ENCODE data around the gene SMTNL2. TPM values are rescaled to one million over a fixed set of nuclear protein-coding genes. Genes with fewer than 3 reads are reported as not detected.

SMTNL2 gene
- not detected for polyA plus RNA-seq

DNA sequence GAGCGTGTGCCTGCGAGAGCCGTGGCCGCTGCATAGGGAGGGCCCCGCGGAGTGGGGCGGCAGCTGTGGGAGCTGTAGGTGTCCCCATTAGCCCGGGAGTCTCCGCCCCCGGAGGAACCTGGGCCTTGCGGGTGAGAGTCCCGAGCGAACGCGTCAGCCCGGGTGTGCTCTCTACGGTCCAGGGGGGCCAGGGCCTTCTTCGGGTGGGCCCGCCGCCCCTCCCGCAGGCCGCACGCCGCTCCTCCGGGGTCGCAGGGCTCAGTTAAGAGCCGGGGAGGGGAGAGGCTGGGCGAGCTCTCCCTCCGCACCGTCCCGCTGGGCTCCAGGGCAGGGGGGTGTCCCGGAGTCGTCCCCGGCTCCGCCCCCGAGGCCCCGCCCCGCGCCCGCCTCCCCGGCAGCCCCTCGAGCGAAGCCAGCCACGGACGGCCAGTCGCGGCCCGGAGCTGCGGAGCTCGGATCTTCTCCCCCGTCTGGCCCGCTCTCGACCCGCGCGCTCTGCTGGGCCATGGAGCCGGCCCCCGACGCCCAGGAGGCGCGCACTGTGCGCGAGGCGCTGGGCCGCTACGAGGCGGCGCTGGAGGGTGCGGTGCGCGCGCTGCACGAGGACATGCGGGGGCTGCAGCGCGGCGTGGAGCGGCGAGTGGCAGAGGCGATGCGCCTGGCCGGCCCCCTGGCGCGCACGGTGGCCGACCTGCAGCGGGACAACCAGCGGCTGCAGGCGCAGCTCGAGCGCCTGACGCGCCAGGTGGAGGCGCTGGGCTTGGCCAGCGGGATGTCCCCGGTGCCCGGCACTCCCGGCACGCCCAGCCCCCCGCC lies at the start of gene SMTNL2:
SMTNL2 (plus strand) TSS at position 429 of the 816 bp plus-strand sequence; CDS start at position 506, 77 bp downstream.
- peak within 1 kb of the TSS; percentile 7 to 91 (median 81) for H3K4me3 Mint-ChIP-seq
- no peaks in the 10 kb centered on the region for H3K9me3 Mint-ChIP-seq
- H3K36me3 Mint-ChIP-seq, result peaks cover 2% of the 10 kb centered on the region
- peaks cover 0 to 3% (median 3%) of the 10 kb centered on the region in 3 donors for H3K4me1 Mint-ChIP-seq
- peaks cover 25% of the 10 kb centered on the region for H3K27me3 Mint-ChIP-seq
- peak within 1 kb of the TSS in 1 of 3 donors; percentile 80 for H3K27ac Mint-ChIP-seq

DNA sequence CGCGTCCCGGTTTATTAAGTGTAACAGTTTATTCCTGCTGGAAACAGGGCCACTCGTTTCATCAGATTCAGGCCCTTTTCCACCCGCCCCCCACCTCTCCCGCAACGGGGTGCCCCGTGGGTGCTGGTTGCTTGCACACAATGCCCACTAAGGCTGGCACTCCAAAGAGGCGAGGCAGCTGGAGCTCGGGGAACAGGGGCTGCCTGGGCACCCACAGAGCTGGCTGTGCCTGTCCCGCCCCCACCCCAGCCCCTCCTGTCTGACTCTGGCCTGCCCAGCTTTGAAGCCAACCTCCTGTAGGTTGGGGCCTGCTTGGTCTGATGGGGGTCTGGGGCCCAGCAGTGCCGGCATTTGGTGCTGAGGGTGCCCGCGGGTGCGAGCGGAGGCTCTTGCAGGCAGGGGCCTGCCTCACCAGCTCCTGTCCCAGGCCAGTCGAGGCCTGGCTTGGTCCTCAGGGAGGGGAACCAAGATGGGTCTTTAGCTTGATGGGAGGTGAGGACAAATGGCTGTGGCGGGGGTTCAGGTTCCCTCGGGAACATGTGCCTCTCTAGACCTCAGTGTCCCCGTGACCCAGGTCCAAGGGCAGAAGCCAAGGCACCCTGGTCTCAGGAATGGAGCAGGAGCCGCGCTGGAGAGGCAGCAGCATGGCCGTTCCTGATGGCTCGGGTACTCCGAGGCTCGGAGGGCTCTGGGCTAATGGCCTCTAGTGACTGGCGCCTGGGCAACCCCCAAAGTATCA lies 49.2 kb upstream of the SMTNL2 start:
- Mint-ChIP-seq H3K36me3 (peaks cover 2% of the 10 kb centered on the region), H3K9me3 (no peaks in the 10 kb centered on the region), H3K27me3 (peaks cover 6% of the 10 kb centered on the region), H3K27ac (no peak overlapping the region), H3K4me3 (no peak overlapping the region), H3K4me1 (peaks cover 0 to 10% (median 0%) of the 10 kb centered on the region in 3 donors)

DNA sequence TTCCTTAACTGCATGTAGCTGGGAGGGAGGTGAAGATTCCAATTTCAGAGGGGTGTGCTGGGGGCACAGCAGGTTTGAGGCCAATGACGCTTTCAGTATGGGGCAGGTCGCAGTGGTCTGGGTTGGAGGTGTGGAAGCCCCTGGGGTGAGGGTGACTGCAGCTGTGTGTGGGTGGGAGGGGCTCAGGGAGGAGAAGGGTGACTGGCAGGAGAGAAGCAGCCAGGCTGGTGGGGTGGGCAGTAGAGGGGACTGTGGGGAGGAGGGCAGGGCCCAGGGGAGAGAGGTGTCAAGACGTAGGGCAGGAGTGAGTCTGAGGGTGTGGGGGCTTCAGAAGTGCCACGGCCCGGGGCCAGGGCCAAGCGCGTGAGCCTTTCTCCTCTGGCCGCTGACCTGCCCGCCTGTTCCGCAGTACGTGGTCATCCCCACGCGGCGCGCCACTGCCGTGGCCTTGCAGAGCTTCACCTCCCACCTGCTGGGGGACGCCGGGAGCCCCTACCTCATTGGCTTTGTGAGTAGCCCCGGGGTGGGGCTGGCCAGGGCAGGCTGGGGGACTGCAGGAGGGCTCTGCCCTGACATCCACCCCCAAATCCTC lies 48.6 kb upstream of the SMTNL2 start:
- Mint-ChIP-seq H3K4me3 (no peak overlapping the region), H3K9me3 (no peaks in the 10 kb centered on the region), H3K27me3 (peaks cover 6% of the 10 kb centered on the region), H3K4me1 (peaks cover 0 to 10% (median 0%) of the 10 kb centered on the region in 3 donors), H3K36me3 (peaks cover 2% of the 10 kb centered on the region), H3K27ac (no peak overlapping the region)

DNA sequence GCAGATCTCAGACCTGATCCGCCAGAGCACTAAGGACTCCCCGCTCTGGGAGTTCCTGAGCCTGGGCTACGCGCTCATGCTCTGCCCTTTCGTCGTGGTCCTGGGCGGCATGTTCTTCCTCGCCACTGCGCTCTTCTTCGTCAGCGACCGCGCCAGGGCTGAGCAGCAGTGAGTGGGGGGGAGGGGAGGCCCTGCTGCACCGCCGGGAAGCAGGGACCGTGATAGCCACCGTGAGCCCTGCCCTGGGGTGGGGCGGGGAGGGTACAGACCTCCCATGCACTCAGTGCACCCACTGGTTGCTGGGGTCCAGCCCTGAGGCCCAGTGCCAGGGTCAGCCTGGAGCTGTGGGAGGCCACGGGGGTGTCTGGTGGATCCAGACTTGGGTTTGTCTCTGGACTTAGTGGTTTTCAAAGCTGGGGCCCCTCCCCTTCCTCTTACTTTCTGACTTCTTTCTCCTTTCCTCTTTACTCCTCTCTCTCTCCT lies 48.0 kb upstream of the SMTNL2 start:
- Mint-ChIP-seq H3K4me3 (peak overlapping the region in 1 of 4 donors; percentile 45), H3K27me3 (peaks cover 6% of the 10 kb centered on the region), H3K4me1 (peaks cover 0 to 10% (median 0%) of the 10 kb centered on the region in 3 donors), H3K27ac (no peak overlapping the region), H3K36me3 (peaks cover 2% of the 10 kb centered on the region), H3K9me3 (no peaks in the 10 kb centered on the region)

DNA sequence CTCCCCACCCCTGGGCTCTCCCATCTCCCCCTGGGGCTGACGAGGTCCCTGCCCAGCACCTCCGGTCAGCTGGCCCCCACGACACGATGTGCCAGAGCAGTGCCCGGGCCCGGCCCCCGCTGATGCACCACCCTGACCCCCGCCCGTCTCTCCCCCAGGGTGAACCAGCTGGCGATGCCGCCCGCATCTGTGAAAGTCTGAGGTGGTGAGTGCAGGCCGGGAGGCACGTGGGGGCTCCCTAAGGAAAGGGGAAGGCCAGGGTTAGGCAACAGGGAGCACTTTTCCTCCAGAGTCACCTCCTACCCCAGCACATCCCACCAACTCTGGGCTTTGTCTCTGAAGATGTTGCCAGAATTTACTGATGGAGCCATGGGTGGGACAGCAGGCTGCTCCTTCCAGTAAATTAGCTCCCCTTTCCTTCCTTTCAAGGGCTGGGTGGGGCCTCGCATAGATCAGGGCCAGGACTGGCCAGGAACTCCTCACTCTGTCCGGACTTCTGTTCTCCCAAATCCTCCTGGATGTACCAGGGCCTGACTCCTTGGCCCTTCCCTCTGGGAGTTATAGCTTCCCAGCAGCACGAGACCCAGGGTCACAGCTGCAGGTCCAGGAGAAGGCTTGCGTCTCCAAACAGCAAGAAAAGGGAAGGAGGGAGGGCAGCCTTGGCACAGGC lies 47.5 kb upstream of the SMTNL2 start:
- Mint-ChIP-seq H3K27ac (no peak overlapping the region), H3K9me3 (no peaks in the 10 kb centered on the region), H3K4me3 (no peak overlapping the region), H3K36me3 (peaks cover 2% of the 10 kb centered on the region), H3K27me3 (peaks cover 6% of the 10 kb centered on the region), H3K4me1 (peaks cover 0 to 10% (median 0%) of the 10 kb centered on the region in 3 donors)

DNA sequence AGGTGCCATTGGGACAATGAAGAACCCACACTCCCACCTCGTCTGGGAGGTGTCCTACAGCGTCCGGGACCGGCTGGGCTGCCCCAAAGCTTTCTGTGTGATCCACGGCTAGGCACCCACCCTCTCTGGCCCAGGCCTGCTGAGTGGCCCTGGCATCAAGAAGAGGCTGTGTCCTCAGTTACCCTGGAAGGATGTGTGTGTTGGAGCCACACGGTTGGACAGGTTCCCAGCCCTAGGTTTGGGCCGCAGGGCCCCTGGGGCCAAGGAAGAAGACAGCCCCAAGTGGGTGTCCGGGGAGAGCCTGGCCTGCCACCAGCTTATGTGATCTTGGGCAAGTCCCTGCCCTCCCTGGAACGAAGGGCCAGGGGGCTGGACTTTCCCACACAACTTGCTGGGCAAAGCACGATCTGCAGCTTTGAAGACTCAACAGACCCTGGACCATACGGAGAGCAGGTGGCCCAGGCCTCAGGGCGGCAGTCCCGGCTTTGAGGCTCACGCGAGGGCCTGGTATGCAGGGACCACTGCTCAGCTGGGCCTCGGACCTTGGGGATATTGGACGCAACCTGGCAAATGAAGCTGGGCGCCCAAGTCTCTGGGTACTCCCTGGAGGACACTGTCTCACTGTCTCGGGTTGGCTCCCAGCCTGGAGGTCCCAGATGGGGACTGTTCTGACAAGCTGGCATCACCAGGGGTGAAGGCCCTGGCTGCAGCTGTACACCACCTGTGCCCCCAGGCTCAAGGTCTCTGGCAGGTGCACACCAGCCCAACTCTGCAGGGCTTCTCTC lies 46.7 kb upstream of the SMTNL2 start:
- Mint-ChIP-seq H3K9me3 (no peaks in the 10 kb centered on the region), H3K4me1 (peaks cover 0 to 8% (median 0%) of the 10 kb centered on the region in 3 donors), H3K36me3 (no peaks in the 10 kb centered on the region), H3K4me3 (no peak overlapping the region), H3K27ac (no peak overlapping the region), H3K27me3 (peaks cover 4% of the 10 kb centered on the region)

DNA sequence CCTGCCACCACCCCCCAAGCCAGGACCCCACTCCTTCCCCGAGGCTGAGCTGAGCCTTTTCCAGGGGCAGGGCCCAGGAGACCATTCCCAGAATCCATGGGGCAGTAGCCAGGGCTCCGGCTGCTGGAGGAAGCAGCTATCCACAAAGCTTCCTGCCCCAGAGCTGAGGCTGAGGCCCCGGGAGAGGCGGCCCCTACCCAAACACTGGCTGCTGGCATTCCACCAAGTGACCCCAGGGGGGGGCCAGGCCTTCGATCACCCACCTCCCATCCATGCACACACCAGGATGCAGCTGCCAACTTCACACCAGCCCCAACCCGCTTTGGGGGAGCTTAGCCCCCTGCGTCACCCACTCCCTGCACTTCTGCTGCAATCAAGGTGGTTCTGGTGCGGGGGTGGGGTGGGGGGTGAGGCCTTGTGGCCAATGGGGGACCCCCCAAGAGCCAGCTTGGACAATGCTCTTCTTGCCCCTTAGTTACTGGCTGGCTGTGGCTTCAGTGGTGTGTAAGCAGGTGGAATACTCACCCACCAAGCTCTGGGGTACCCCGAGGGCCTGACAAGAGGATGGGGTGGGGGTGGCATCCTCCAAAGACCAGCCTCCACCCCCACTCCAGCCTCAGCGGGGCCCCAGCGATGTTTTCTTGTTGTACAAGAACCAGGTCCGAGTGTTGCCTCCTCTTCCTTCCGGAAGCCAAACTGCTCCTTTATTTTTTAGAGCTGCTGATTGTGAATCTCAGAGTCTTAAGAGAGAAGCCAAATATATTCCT lies 45.9 kb upstream of the SMTNL2 start:
- Mint-ChIP-seq H3K27ac (no peak overlapping the region), H3K27me3 (peaks cover 2% of the 10 kb centered on the region), H3K9me3 (no peaks in the 10 kb centered on the region), H3K4me1 (peaks cover 0 to 8% (median 0%) of the 10 kb centered on the region in 3 donors), H3K4me3 (peak overlapping the region in 1 of 4 donors; percentile 28), H3K36me3 (no peaks in the 10 kb centered on the region)

DNA sequence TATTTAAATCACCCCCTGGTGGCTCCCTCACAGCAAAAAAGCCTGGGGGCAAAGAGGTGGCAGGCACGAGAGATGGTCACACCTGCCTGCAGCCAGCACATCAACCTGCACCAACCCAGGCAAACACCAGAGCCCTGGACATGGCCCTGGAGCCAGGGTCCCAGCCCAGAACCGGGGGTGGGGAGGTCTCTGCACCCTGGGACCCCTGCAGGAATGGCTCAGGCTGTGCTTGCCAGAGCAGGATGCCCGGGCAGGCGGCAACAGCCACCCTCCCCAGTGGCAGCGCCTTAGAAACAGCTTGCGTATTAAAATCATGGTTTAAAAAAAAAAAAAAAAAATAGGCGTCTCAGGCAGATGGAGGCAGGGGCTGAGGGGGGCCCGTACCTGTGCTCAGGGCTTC lies 45.3 kb upstream of the SMTNL2 start:
- no peaks in the 10 kb centered on the region for H3K9me3 Mint-ChIP-seq
- peaks cover 0 to 8% (median 0%) of the 10 kb centered on the region in 3 donors for H3K4me1 Mint-ChIP-seq
- H3K36me3 Mint-ChIP-seq, result no peaks in the 10 kb centered on the region
- H3K27ac Mint-ChIP-seq, result no peak overlapping the region
- peak overlapping the region in 1 of 4 donors; percentile 28 for H3K4me3 Mint-ChIP-seq
- peaks cover 2% of the 10 kb centered on the region for H3K27me3 Mint-ChIP-seq

DNA sequence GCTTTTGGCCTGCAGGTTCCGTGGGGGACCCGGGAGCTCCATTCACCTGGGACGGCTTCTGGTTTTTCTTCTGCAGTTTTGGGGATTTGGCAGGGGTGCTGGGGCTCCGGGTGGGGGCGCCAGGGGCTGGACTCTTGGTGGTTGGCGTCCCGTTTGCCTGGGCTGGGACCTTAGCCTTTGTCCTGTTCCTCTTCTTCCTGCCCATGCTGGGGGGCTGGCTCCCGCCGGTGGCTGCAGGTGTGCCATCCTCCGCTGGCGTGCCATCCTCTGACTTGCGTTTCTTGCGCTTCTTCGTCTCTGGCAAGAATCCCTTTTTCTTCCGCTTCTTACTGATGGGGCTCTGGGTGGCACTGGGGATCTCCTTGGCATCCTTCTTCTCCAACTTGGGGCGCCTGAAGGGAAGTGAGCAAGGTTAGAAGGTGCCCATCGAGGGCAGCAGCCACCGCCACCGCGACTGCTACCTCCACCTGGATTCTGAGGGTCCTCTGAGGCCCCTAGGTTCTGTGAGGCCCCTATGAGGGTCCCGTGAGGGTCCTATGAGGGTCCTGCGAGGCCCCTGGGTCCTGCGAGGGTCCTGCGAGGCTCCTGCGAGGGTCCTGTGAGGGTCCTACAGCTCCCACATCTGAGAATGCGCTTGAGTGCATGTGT lies 44.6 kb upstream of the SMTNL2 start:
- Mint-ChIP-seq H3K27ac (no peak overlapping the region), H3K4me3 (no peak overlapping the region)

DNA sequence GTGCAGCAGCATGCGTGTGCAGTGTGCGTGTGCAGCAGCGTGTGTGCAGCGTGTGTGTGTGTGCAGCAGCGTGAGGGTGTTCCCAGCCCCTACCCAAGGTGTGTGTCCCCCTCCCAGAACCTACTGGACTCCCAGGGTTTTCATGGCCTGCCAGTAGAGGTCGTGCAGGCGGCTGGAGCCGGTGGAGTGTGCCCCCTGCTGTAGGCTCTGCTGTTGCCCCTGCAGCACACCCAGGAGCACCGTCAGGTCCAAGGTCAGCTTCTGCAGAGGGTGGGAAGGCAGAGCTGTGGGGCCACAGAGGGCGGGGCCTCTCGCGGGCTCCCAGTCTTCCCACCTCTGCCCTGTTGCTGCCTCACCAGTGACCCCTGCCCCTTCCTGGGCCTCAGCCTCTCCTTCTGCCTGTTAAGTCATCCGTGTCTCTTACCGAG lies 44.1 kb upstream of the SMTNL2 start:
- Mint-ChIP-seq H3K27ac (no peak overlapping the region), H3K4me3 (no peak overlapping the region), H3K4me1 (peaks cover 0 to 8% (median 0%) of the 10 kb centered on the region in 3 donors), H3K9me3 (no peaks in the 10 kb centered on the region), H3K27me3 (no peaks in the 10 kb centered on the region), H3K36me3 (no peaks in the 10 kb centered on the region)

More for the DNA sequence above, 44.6 kb upstream of the SMTNL2 start:
- no peaks in the 10 kb centered on the region for H3K27me3 Mint-ChIP-seq
- H3K36me3 Mint-ChIP-seq, result no peaks in the 10 kb centered on the region
- H3K9me3 Mint-ChIP-seq, result no peaks in the 10 kb centered on the region
- peaks cover 0 to 8% (median 0%) of the 10 kb centered on the region in 3 donors for H3K4me1 Mint-ChIP-seq

DNA sequence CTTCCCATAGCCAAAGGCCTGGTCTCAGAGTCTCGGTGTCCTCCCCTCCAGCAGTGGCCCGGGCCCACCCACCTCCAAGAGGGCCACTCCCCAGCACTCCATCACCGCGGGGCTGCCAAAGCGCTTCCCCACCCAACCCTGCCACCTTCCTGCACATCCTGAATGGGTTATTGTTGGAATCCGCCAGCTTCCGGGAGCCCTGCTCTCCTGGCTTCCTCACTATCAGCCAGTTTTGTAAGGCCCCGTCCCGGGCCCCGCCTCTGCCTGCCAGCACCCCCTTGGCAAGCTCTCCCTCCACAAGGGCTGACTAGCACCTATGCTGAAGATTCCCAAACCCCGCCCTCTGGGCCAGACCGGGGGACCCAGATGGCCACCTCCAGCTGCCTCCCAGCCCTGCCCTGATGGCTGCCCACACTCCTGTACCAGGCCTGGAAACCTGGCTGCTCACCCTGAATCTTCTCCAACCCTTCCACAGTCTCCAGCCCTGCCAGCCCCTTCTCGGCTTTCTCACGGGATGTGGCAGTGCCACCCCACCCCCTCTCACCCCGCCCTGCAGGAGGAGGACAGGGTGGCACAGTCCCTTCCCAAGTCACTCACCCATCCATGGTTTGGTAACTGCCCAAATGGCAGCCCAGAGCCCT lies 43.5 kb upstream of the SMTNL2 start:
- H3K27me3 Mint-ChIP-seq, result no peaks in the 10 kb centered on the region
- H3K4me1 Mint-ChIP-seq, result peaks cover 0 to 7% (median 0%) of the 10 kb centered on the region in 3 donors
- no peak overlapping the region for H3K4me3 Mint-ChIP-seq
- H3K36me3 Mint-ChIP-seq, result no peaks in the 10 kb centered on the region
- no peaks in the 10 kb centered on the region for H3K9me3 Mint-ChIP-seq
- no peak overlapping the region for H3K27ac Mint-ChIP-seq

DNA sequence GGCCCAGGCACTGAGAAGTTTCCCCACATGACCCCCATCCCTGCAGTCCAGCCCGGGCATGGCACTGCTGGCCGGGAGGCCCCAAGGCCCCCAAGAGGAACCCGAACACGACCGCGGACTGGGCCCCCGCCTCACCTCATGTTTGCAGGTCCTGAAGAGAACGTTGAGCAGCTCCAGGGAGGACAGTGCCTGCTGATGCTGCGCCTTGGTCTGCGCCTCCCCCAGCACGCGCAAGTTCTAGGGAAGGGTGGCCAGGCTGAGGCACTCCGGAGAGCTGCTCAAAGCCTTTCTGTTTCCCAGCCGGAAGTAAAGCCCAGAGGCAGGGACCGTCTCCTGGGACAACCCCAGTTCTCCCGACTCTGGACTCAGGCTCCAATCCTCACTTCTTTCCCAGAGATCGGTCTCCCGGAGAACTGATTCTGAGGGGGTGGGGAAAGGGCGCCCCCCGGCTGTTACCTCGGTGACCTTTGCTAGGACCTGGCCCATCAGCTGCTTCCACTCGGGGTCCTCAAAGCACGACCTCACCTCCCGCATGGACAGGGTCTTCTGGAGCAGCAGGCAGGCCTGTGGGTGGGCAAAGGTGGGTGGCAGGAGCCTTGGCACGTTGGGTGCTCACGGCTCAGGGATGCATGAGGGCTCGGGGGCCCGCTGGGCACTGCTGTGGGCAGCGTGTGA lies 42.9 kb upstream of the SMTNL2 start:
- Mint-ChIP-seq H3K36me3 (no peaks in the 10 kb centered on the region), H3K27ac (no peak overlapping the region), H3K9me3 (no peaks in the 10 kb centered on the region), H3K4me3 (peak overlapping the region in 1 of 4 donors; percentile 28), H3K27me3 (no peaks in the 10 kb centered on the region), H3K4me1 (peaks cover 0 to 7% (median 0%) of the 10 kb centered on the region in 3 donors)

Measured in IgD-negative memory B cell (primary cell).